ENCODE measurements around the gene ELF5.

Gene ELF5

GRCh38 chr11:34513682-34514449 lies at the start of gene ELF5:
Gene ELF5, minus strand, starts transcription at chr11:34513794. Its CDS starts 8,045 bp downstream, at chr11:34505749.
- DNase-seq (ENCODE audit: low spot score), result no peak

- no peak for DNase-seq (ENCODE audit: low spot score)
These were observed 49.4 kb upstream of the ELF5 start for GRCh38 chr11:34562976-34563375.

- DNase-seq (ENCODE audit: low spot score), result no peak
These were observed 46.9 kb upstream of the ELF5 start for GRCh38 chr11:34560511-34560910.

- DNase-seq (ENCODE audit: low spot score), result no peak
These were observed 45.1 kb upstream of the ELF5 start for GRCh38 chr11:34558673-34559072.

GRCh38 chr11:34558211-34558610 lies 44.6 kb upstream of the ELF5 start:
- no peak for DNase-seq (ENCODE audit: low spot score)

- no peak for DNase-seq (ENCODE audit: low spot score)
These were observed 38.7 kb upstream of the ELF5 start for GRCh38 chr11:34552270-34552669.

GRCh38 chr11:34549271-34549670 lies 35.7 kb upstream of the ELF5 start:
- DNase-seq (ENCODE audit: low spot score), result no peak

GRCh38 chr11:34548278-34548677 lies 34.7 kb upstream of the ELF5 start:
- no peak for DNase-seq (ENCODE audit: low spot score)

GRCh38 chr11:34546511-34547209 lies 33.1 kb upstream of the ELF5 start:
- no peak for DNase-seq (ENCODE audit: low spot score)

GRCh38 chr11:34542089-34542488 lies 28.5 kb upstream of the ELF5 start:
- no peak for DNase-seq (ENCODE audit: low spot score)

- DNase-seq (ENCODE audit: low spot score), result no peak
These were observed 27.3 kb upstream of the ELF5 start for GRCh38 chr11:34540870-34541269.

GRCh38 chr11:34537636-34538035 lies 24.0 kb upstream of the ELF5 start:
- no peak for DNase-seq (ENCODE audit: low spot score)

- DNase-seq (ENCODE audit: low spot score), result no peak
These were observed 22.5 kb upstream of the ELF5 start for GRCh38 chr11:34536056-34536455.

GRCh38 chr11:34534826-34535225 lies 21.2 kb upstream of the ELF5 start:
- DNase-seq (ENCODE audit: low spot score), result no peak

- no peak for DNase-seq (ENCODE audit: low spot score)
These were observed 18.1 kb upstream of the ELF5 start for GRCh38 chr11:34531663-34532062.

- DNase-seq (ENCODE audit: low spot score), result no peak
These were observed 17.1 kb upstream of the ELF5 start for GRCh38 chr11:34530545-34531234.

- DNase-seq (ENCODE audit: low spot score), result no peak
These were observed 16.0 kb upstream of the ELF5 start for GRCh38 chr11:34529643-34530042.

GRCh38 chr11:34528072-34528471 lies 14.5 kb upstream of the ELF5 start:
- DNase-seq (ENCODE audit: low spot score), result no peak

GRCh38 chr11:34525888-34526657 lies 12.5 kb upstream of the ELF5 start:
- no peak for DNase-seq (ENCODE audit: low spot score)

- no peak for DNase-seq (ENCODE audit: low spot score)
These were observed 11.5 kb upstream of the ELF5 start for GRCh38 chr11:34525098-34525497.

- DNase-seq (ENCODE audit: low spot score), result no peak
These were observed 11.1 kb upstream of the ELF5 start for GRCh38 chr11:34524696-34525095.

GRCh38 chr11:34523053-34523452 lies 9.5 kb upstream of the ELF5 start:
- DNase-seq (ENCODE audit: low spot score), result no peak

Measured in kidney capillary endothelial cell (primary cell).